ENCODE results near the gene CACNB2. TPM values are rescaled to one million over a fixed set of nuclear protein-coding genes. Genes with fewer than 3 reads are reported as not detected.
A peak's percentile ranks its signal among the peaks of the same experiment; 100 is the strongest.

The CACNB2 gene
- total and polyA plus RNA-seq, 4 donors = 2.8 to 14.6 (median 7.7) TPM

GRCh38 chr10:18505456-18506118 is 365.4 kb downstream of the CACNB2 start:
- Histone ChIP-seq H3K36me3 (ENCODE audit: control insufficient read depth in 1 of 2, insufficient read depth in 2 of 2, low read length in 1 of 2) (peaks cover 0 to 4% of the 10 kb centered on the region in 2 donors), H3K27ac (ENCODE audit: low read depth in 1 of 2, low read length in 2 of 2) (no peak overlapping the region), H3K27me3 (ENCODE audit: control insufficient read depth in 1 of 2, insufficient read depth in 2 of 2, low read length in 1 of 2) (no peaks in the 10 kb centered on the region), H3K4me3 (ENCODE audit: low read length in 2 of 2) (no peak overlapping the region), H3K4me1 (ENCODE audit: control insufficient read depth in 1 of 2, insufficient read depth in 2 of 2, low read length in 2 of 2) (peaks cover 0 to 4% of the 10 kb centered on the region in 2 donors), H3K9me3 (ENCODE audit: control insufficient read depth, low read length) (no peaks in the 10 kb centered on the region)
- intact Hi-C loops (cut with DNase I) = no loop called here
- DNase-seq (no peak), ATAC-seq (ENCODE audit: low FRiP score) (no peak)
- WGBS, 2 donors = 6 to 8% methylated on average over 11 of the region's 11 CpGs

GRCh38 chr10:18508587-18508986 is 368.4 kb downstream of the CACNB2 start:
- Histone ChIP-seq H3K27me3 (ENCODE audit: control insufficient read depth in 1 of 2, insufficient read depth in 2 of 2, low read length in 1 of 2) (no peaks in the 10 kb centered on the region), H3K27ac (ENCODE audit: low read depth in 1 of 2, low read length in 2 of 2) (no peak overlapping the region), H3K4me3 (ENCODE audit: low read length in 2 of 2) (no peak overlapping the region), H3K4me1 (ENCODE audit: control insufficient read depth in 1 of 2, insufficient read depth in 2 of 2, low read length in 2 of 2) (peaks cover 0 to 4% of the 10 kb centered on the region in 2 donors), H3K9me3 (ENCODE audit: control insufficient read depth, low read length) (no peaks in the 10 kb centered on the region), H3K36me3 (ENCODE audit: control insufficient read depth in 1 of 2, insufficient read depth in 2 of 2, low read length in 1 of 2) (no peaks in the 10 kb centered on the region)
- DNase-seq = no peak
- 91 to 94% methylated on average over 4 of the region's 4 CpGs for WGBS, 2 donors
- intact Hi-C loops (cut with DNase I) = no loop called here
- ATAC-seq (ENCODE audit: low FRiP score) = no peak

GRCh38 chr10:18514537-18514936 is 374.3 kb downstream of the CACNB2 start:
- H3K27ac ChIP-seq (ENCODE audit: low read depth in 1 of 2, low read length in 2 of 2) = no peak overlapping the region
- intact Hi-C loops (cut with DNase I) = no loop called here
- H3K9me3 ChIP-seq (ENCODE audit: control insufficient read depth, low read length) = no peaks in the 10 kb centered on the region
- no peaks in the 10 kb centered on the region for H3K36me3 ChIP-seq (ENCODE audit: control insufficient read depth in 1 of 2, insufficient read depth in 2 of 2, low read length in 1 of 2)
- H3K27me3 ChIP-seq (ENCODE audit: control insufficient read depth in 1 of 2, insufficient read depth in 2 of 2, low read length in 1 of 2) = no peaks in the 10 kb centered on the region
- ATAC-seq (ENCODE audit: low FRiP score) = no peak
- H3K4me1 ChIP-seq (ENCODE audit: control insufficient read depth in 1 of 2, insufficient read depth in 2 of 2, low read length in 2 of 2) = no peaks in the 10 kb centered on the region
- H3K4me3 ChIP-seq (ENCODE audit: low read length in 2 of 2) = no peak overlapping the region
- DNase-seq = no peak

- Histone ChIP-seq H3K4me3 (ENCODE audit: low read length in 2 of 2) (no peak overlapping the region), H3K9me3 (ENCODE audit: control insufficient read depth, low read length) (no peaks in the 10 kb centered on the region), H3K36me3 (ENCODE audit: control insufficient read depth in 1 of 2, insufficient read depth in 2 of 2, low read length in 1 of 2) (peaks cover 6% of the 10 kb centered on the region in 2 donors), H3K27me3 (ENCODE audit: control insufficient read depth in 1 of 2, insufficient read depth in 2 of 2, low read length in 1 of 2) (no peaks in the 10 kb centered on the region), H3K4me1 (ENCODE audit: control insufficient read depth in 1 of 2, insufficient read depth in 2 of 2, low read length in 2 of 2) (no peaks in the 10 kb centered on the region), H3K27ac (ENCODE audit: low read depth in 1 of 2, low read length in 2 of 2) (no peak overlapping the region)
- no peak for DNase-seq
- intact Hi-C loops (cut with DNase I) = no loop called here
- 79 to 87% methylated on average over 3 of the region's 3 CpGs for WGBS, 2 donors
- ATAC-seq (ENCODE audit: low FRiP score) = no peak
Measured at GRCh38 chr10:18516851-18517250, 376.6 kb downstream of the CACNB2 start.

GRCh38 chr10:18523025-18523424 is 382.8 kb downstream of the CACNB2 start:
- H3K4me1 ChIP-seq (ENCODE audit: control insufficient read depth in 1 of 2, insufficient read depth in 2 of 2, low read length in 2 of 2) = no peaks in the 10 kb centered on the region
- DNase-seq (no peak), ATAC-seq (ENCODE audit: low FRiP score) (peak; percentile 37)
- H3K27me3 ChIP-seq (ENCODE audit: control insufficient read depth in 1 of 2, insufficient read depth in 2 of 2, low read length in 1 of 2) = no peaks in the 10 kb centered on the region
- intact Hi-C loops (cut with DNase I) = no loop called here
- peaks cover 6% of the 10 kb centered on the region in 2 donors for H3K36me3 ChIP-seq (ENCODE audit: control insufficient read depth in 1 of 2, insufficient read depth in 2 of 2, low read length in 1 of 2)
- WGBS, 2 donors = 0 to 3% methylated on average over 1 of the region's 1 CpG
- no peak overlapping the region for H3K4me3 ChIP-seq (ENCODE audit: low read length in 2 of 2)
- no peak overlapping the region for H3K27ac ChIP-seq (ENCODE audit: low read depth in 1 of 2, low read length in 2 of 2)
- no peaks in the 10 kb centered on the region for H3K9me3 ChIP-seq (ENCODE audit: control insufficient read depth, low read length)

GRCh38 chr10:18523858-18524257 is 383.6 kb downstream of the CACNB2 start:
- peaks cover 6% of the 10 kb centered on the region in 2 donors for H3K36me3 ChIP-seq (ENCODE audit: control insufficient read depth in 1 of 2, insufficient read depth in 2 of 2, low read length in 1 of 2)
- H3K27me3 ChIP-seq (ENCODE audit: control insufficient read depth in 1 of 2, insufficient read depth in 2 of 2, low read length in 1 of 2) = no peaks in the 10 kb centered on the region
- DNase-seq (no peak), ATAC-seq (ENCODE audit: low FRiP score) (no peak)
- H3K9me3 ChIP-seq (ENCODE audit: control insufficient read depth, low read length) = no peaks in the 10 kb centered on the region
- no peak overlapping the region for H3K27ac ChIP-seq (ENCODE audit: low read depth in 1 of 2, low read length in 2 of 2)
- H3K4me3 ChIP-seq (ENCODE audit: low read length in 2 of 2) = no peak overlapping the region
- WGBS, 2 donors = 85 to 89% methylated on average over 2 of the region's 2 CpGs
- intact Hi-C loops (cut with DNase I) = no loop called here
- H3K4me1 ChIP-seq (ENCODE audit: control insufficient read depth in 1 of 2, insufficient read depth in 2 of 2, low read length in 2 of 2) = no peaks in the 10 kb centered on the region

GRCh38 chr10:18527687-18528086 is 387.5 kb downstream of the CACNB2 start:
- no peaks in the 10 kb centered on the region for H3K36me3 ChIP-seq (ENCODE audit: control insufficient read depth in 1 of 2, insufficient read depth in 2 of 2, low read length in 1 of 2)
- intact Hi-C loops (cut with DNase I) = no loop called here
- WGBS, 2 donors = 34 to 52% methylated on average over 2 of the region's 2 CpGs
- no peaks in the 10 kb centered on the region for H3K9me3 ChIP-seq (ENCODE audit: control insufficient read depth, low read length)
- H3K4me1 ChIP-seq (ENCODE audit: control insufficient read depth in 1 of 2, insufficient read depth in 2 of 2, low read length in 2 of 2) = no peaks in the 10 kb centered on the region
- H3K4me3 ChIP-seq (ENCODE audit: low read length in 2 of 2) = no peak overlapping the region
- DNase-seq = no peak
- H3K27ac ChIP-seq (ENCODE audit: low read depth in 1 of 2, low read length in 2 of 2) = no peak overlapping the region
- no peaks in the 10 kb centered on the region for H3K27me3 ChIP-seq (ENCODE audit: control insufficient read depth in 1 of 2, insufficient read depth in 2 of 2, low read length in 1 of 2)
- ATAC-seq (ENCODE audit: low FRiP score) = no peak

- Histone ChIP-seq H3K27me3 (ENCODE audit: control insufficient read depth in 1 of 2, insufficient read depth in 2 of 2, low read length in 1 of 2) (no peaks in the 10 kb centered on the region), H3K4me1 (ENCODE audit: control insufficient read depth in 1 of 2, insufficient read depth in 2 of 2, low read length in 2 of 2) (no peaks in the 10 kb centered on the region), H3K4me3 (ENCODE audit: low read length in 2 of 2) (no peak overlapping the region), H3K27ac (ENCODE audit: low read depth in 1 of 2, low read length in 2 of 2) (no peak overlapping the region), H3K36me3 (ENCODE audit: control insufficient read depth in 1 of 2, insufficient read depth in 2 of 2, low read length in 1 of 2) (no peaks in the 10 kb centered on the region), H3K9me3 (ENCODE audit: control insufficient read depth, low read length) (no peaks in the 10 kb centered on the region)
- ATAC-seq (ENCODE audit: low FRiP score) (no peak), DNase-seq (no peak)
- intact Hi-C loops (cut with DNase I) = no loop called here
- WGBS, 2 donors = 91 to 92% methylated on average over 3 of the region's 3 CpGs
Measured at GRCh38 chr10:18528292-18528691, 388.1 kb downstream of the CACNB2 start.

- Histone ChIP-seq H3K36me3 (ENCODE audit: control insufficient read depth in 1 of 2, insufficient read depth in 2 of 2, low read length in 1 of 2) (peaks cover 0 to 2% of the 10 kb centered on the region in 2 donors), H3K4me3 (ENCODE audit: low read length in 2 of 2) (no peak overlapping the region), H3K4me1 (ENCODE audit: control insufficient read depth in 1 of 2, insufficient read depth in 2 of 2, low read length in 2 of 2) (no peaks in the 10 kb centered on the region), H3K9me3 (ENCODE audit: control insufficient read depth, low read length) (no peaks in the 10 kb centered on the region), H3K27ac (ENCODE audit: low read depth in 1 of 2, low read length in 2 of 2) (no peak overlapping the region), H3K27me3 (ENCODE audit: control insufficient read depth in 1 of 2, insufficient read depth in 2 of 2, low read length in 1 of 2) (no peaks in the 10 kb centered on the region)
- WGBS, 2 donors = 46 to 51% methylated on average over 7 of the region's 7 CpGs
- DNase-seq (no peak), ATAC-seq (ENCODE audit: low FRiP score) (no peak)
- intact Hi-C loops (cut with DNase I) = no loop called here
Measured at GRCh38 chr10:18532881-18533535, 392.8 kb downstream of the CACNB2 start.

All from aorta (tissue), 5 donors.